Measurements from ENCODE around the gene RPTOR.

DNA sequence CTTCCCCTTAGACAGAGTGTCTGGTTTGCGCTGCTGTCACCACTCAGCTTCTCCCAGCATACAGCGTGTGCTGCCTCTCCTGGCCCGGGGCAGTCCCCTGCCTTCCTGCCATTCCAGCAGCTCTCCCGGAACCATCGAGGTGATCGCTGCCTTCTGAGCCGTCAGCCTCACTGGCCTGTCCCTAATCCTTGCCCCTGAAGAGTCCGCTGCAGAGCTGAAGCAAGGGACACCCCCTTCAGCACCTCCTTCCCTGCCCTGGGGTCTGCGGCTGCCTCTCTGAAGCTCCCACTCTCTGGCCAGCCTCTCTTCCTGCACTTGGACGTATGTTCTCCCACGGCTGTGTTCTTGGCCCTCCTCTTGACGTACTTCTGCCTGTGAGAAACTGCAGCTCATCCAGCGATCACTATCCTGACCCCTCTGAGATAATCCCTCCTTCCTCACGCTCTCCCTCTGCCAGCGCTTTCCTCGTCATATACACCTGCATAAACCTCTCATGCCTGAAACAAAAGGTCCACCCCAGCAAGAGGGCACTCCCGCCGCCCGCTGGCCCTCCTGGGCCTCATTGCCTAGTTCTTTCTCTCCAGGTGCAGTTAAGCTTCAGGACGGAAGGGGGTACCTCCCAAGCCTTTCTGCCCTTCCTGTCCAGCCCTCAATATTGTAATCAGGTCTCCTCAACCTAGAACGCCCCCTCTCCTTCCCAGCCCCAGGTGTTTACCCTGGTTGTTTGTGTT is 226.4 kb downstream of the RPTOR start:
- TF ChIP-seq POLR2A (IDR thresholded peaks at IDR 0.05; ENCODE audit: low read depth, low read length) (no peak), TAF1 (IDR thresholded peaks at IDR 0.05; ENCODE audit: low read depth, low read length) (no peak), POLR2AphosphoS5 (IDR thresholded peaks at IDR 0.05; ENCODE audit: low read depth, low read length) (no peak), PAX5 (IDR thresholded peaks at IDR 0.05; ENCODE audit: insufficient read depth, low read length, severe bottlenecking) (no peak), SPI1 (IDR thresholded peaks at IDR 0.05; ENCODE audit: low read depth, low read length) (no peak), POU2F2 (IDR thresholded peaks at IDR 0.05; ENCODE audit: low read depth, low read length) (no peak)

Measured in GM12891 (cell line).